Hepatocyte (in vitro differentiated cells): ENCODE results near the gene EPGN.

Source experiments
- EZH2 ChIP-seq: fragments of 200-600 bp; sonication (generic); IDR thresholded peaks from 2 replicates; pipeline ENCODE4 v1.6.1; 2016; ENCODE audit warnings: antibody characterized with exemption, mild to moderate bottlenecking, borderline replicate concordance
- EZH2phosphoT487 ChIP-seq: fragments of 200-600 bp; sonication (generic); IDR thresholded peaks from one replicate; pipeline ENCODE4 v1.6.1; 2018; ENCODE audit warnings: antibody characterized with exemption, mild to moderate bottlenecking, low read depth, moderate library complexity; ENCODE audit not compliant: unreplicated experiment, severe bottlenecking
- TF ChIP-seq, protein P1 (sequence below): fragments of 200-600 bp; sonication (generic); IDR thresholded peaks from 2 replicates; pipeline ENCODE4 v1.5.1; 2016; ENCODE audit warnings: antibody characterized with exemption, mild to moderate bottlenecking; ENCODE audit not compliant: poor library complexity

DNA sequence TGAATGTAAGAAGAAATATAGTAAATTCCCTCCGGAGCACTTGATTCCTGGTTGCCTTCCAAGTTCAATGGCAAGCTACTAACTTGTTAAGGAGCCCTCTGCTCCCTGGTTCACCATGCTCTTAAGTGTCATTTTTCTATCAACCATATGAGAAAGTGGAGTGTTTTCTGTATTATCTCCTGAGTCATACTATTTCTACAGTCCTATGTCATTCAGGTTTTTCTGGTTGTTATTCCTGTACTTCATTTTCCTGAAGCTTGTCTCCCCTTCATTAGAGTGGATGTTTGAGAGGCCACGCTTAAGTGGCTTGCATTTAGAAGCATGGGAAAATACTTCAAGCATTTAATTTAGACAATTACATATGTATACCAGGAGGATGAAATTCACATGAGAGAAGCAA is 14.7 kb upstream of the EPGN start:
- TF ChIP-seq, protein P1, sequence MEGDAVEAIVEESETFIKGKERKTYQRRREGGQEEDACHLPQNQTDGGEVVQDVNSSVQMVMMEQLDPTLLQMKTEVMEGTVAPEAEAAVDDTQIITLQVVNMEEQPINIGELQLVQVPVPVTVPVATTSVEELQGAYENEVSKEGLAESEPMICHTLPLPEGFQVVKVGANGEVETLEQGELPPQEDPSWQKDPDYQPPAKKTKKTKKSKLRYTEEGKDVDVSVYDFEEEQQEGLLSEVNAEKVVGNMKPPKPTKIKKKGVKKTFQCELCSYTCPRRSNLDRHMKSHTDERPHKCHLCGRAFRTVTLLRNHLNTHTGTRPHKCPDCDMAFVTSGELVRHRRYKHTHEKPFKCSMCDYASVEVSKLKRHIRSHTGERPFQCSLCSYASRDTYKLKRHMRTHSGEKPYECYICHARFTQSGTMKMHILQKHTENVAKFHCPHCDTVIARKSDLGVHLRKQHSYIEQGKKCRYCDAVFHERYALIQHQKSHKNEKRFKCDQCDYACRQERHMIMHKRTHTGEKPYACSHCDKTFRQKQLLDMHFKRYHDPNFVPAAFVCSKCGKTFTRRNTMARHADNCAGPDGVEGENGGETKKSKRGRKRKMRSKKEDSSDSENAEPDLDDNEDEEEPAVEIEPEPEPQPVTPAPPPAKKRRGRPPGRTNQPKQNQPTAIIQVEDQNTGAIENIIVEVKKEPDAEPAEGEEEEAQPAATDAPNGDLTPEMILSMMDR: no peak
- no peak for TF ChIP-seq EZH2
- TF ChIP-seq EZH2phosphoT487: no peak
